ENCODE measurements around the gene BAZ2B.

GRCh38 chr2:159516241-159516758 is 100.0 kb downstream of the BAZ2B start:
- no peak for TF ChIP-seq CTCF (conservative IDR thresholded peaks at IDR 0.05)
- no peak for TF ChIP-seq EZH2 (IDR thresholded peaks at IDR 0.05; ENCODE audit: low read depth)

Data from PC-9 (cell line).